ENCODE data around the gene PLAGL1. TPM values are rescaled to one million over a fixed set of nuclear protein-coding genes. Genes with fewer than 3 reads are reported as not detected.
"Not testable (repeated sequence)": the region's sequence is repeated elsewhere in the genome, so short reads cannot be mapped to it uniquely, and the experiment has no call there.

Gene PLAGL1
- total RNA-seq, 1 donor from 2014 or later: 103 TPM

GRCh38 chr6:143928853-143929252 lies 79.2 kb downstream of the PLAGL1 start:
- peaks cover 24% of the 10 kb centered on the region for H3K27me3 Mint-ChIP-seq (ENCODE audit: unreplicated experiment)
- H3K27ac Mint-ChIP-seq (ENCODE audit: unreplicated experiment): no peak overlapping the region
- H3K9me3 Mint-ChIP-seq (ENCODE audit: unreplicated experiment): peaks cover 53% of the 10 kb centered on the region
- no peak for TF ChIP-seq CTCF (IDR thresholded peaks at IDR 0.05)
- H3K4me3 Mint-ChIP-seq (ENCODE audit: unreplicated experiment): no peak overlapping the region
- H3K36me3 Mint-ChIP-seq (ENCODE audit: unreplicated experiment): peaks cover 21% of the 10 kb centered on the region
- DNase-seq (ENCODE audit: extremely low spot score, unreplicated experiment): no peak
- H3K4me1 Mint-ChIP-seq (ENCODE audit: unreplicated experiment): no peaks in the 10 kb centered on the region

GRCh38 chr6:143917026-143917425 lies 91.0 kb downstream of the PLAGL1 start:
- DNase-seq (ENCODE audit: extremely low spot score, unreplicated experiment); H3K4me3 Mint-ChIP-seq (ENCODE audit: unreplicated experiment); H3K27ac Mint-ChIP-seq (ENCODE audit: unreplicated experiment); H3K4me1 Mint-ChIP-seq (ENCODE audit: unreplicated experiment): not testable (repeated sequence)
- peaks cover 10% of the 10 kb centered on the region for H3K27me3 Mint-ChIP-seq (ENCODE audit: unreplicated experiment)
- H3K9me3 Mint-ChIP-seq (ENCODE audit: unreplicated experiment): peaks cover 19% of the 10 kb centered on the region
- peaks cover 28% of the 10 kb centered on the region for H3K36me3 Mint-ChIP-seq (ENCODE audit: unreplicated experiment)

- H3K4me1 Mint-ChIP-seq (ENCODE audit: unreplicated experiment): no peaks in the 10 kb centered on the region
- H3K4me3 Mint-ChIP-seq (ENCODE audit: unreplicated experiment): no peak overlapping the region
- H3K9me3 Mint-ChIP-seq (ENCODE audit: unreplicated experiment): peaks cover 32% of the 10 kb centered on the region
- no peak for DNase-seq (ENCODE audit: extremely low spot score, unreplicated experiment)
- no peak overlapping the region for H3K27ac Mint-ChIP-seq (ENCODE audit: unreplicated experiment)
- H3K36me3 Mint-ChIP-seq (ENCODE audit: unreplicated experiment): peaks cover 27% of the 10 kb centered on the region
- peaks cover 21% of the 10 kb centered on the region for H3K27me3 Mint-ChIP-seq (ENCODE audit: unreplicated experiment)
- TF ChIP-seq CTCF (IDR thresholded peaks at IDR 0.05): no peak
These were observed 95.4 kb downstream of the PLAGL1 start for GRCh38 chr6:143912671-143913070.

GRCh38 chr6:143911028-143911427 lies 97.0 kb downstream of the PLAGL1 start:
- no peak overlapping the region for H3K4me3 Mint-ChIP-seq (ENCODE audit: unreplicated experiment)
- peaks cover 28% of the 10 kb centered on the region for H3K9me3 Mint-ChIP-seq (ENCODE audit: unreplicated experiment)
- no peak for DNase-seq (ENCODE audit: extremely low spot score, unreplicated experiment)
- TF ChIP-seq CTCF (IDR thresholded peaks at IDR 0.05): no peak
- peaks cover 21% of the 10 kb centered on the region for H3K27me3 Mint-ChIP-seq (ENCODE audit: unreplicated experiment)
- no peak overlapping the region for H3K27ac Mint-ChIP-seq (ENCODE audit: unreplicated experiment)
- peaks cover 22% of the 10 kb centered on the region for H3K36me3 Mint-ChIP-seq (ENCODE audit: unreplicated experiment)
- H3K4me1 Mint-ChIP-seq (ENCODE audit: unreplicated experiment): no peaks in the 10 kb centered on the region

- no peak overlapping the region for H3K27ac Mint-ChIP-seq (ENCODE audit: unreplicated experiment)
- peaks cover 9% of the 10 kb centered on the region for H3K4me1 Mint-ChIP-seq (ENCODE audit: unreplicated experiment)
- H3K9me3 Mint-ChIP-seq (ENCODE audit: unreplicated experiment): peaks cover 5% of the 10 kb centered on the region
These were observed 105.2 kb downstream of the PLAGL1 start for GRCh38 chr6:143902827-143903226.

More at GRCh38 chr6:143902827-143903226, 105.2 kb downstream of the PLAGL1 start:
- H3K36me3 Mint-ChIP-seq (ENCODE audit: unreplicated experiment): peaks cover 11% of the 10 kb centered on the region
- TF ChIP-seq CTCF (IDR thresholded peaks at IDR 0.05): no peak
- DNase-seq (ENCODE audit: extremely low spot score, unreplicated experiment): no peak
- H3K4me3 Mint-ChIP-seq (ENCODE audit: unreplicated experiment): no peak overlapping the region
- peaks cover 6% of the 10 kb centered on the region for H3K27me3 Mint-ChIP-seq (ENCODE audit: unreplicated experiment)
